A172 (cell line): ENCODE measurements around the gene JAKMIP2. TPM values are rescaled to one million over a fixed set of nuclear protein-coding genes. Genes with fewer than 3 reads are reported as not detected.
"Not testable (repeated sequence)": the region's sequence is repeated elsewhere in the genome, so short reads cannot be mapped to it uniquely, and the experiment has no call there.

Experiments used
- DNase-seq: peaks from one replicate; pipeline ENCODE4 v3.0.0-alpha.2; 2015; ENCODE audit warnings: low spot score
- total RNA-seq: library from RNA; depleted of rRNA; stranded (reverse); fragments of >200 nt; shearing (Covaris generic); gene quantifications from 2 replicates; pipeline ENCODE4 v1.2.3, GENCODE V29; 2014; rRNA removed

JAKMIP2 gene
- 12.5 and 15.6 TPM in 2 replicates for total RNA-seq

DNA sequence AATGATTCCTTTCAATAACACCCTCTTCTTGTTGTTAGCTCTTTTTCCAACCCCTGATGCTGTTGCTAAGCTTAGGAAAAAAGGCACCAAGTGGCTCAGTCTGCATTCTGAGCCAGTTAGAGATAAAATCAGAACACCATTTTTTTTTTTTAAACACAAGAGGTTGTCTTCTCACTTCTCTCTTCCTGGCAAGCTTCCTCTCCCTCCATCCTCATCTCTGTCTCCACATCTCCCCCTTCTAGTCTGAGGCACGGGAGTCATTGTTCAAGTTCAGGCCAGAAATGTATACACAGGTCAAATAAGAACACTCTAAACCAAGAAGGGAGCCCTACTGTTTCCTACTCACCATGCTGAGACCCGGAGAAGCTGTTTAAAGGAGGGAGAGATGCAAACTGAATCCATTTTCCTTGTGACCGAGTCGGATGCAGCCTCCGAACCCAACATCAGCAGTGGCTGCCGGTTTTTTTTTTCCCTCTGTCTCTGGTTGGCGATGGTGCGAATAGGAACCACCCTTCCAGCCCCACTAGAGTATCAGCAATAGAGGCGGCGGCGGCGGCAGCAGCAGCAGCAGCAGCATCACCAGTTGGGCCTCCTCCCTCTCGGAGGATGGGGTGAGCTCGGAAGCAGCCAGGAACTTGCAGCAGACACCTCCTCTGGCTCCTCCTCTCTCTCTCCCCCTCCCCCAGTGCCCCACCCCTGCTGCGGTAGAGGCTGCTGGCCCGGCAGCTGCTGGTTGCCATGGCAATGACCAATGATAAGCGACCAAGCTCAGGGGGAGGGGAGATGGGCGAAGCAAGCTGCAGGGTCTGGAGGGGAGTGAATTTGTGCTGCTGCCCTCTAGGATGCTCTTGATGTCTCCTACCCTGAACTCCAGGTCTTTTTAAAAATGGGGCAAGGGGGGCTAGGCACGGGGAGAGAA lies at the start of gene JAKMIP2:
Gene JAKMIP2, minus strand, starts transcription at position 619 of the 919 bp plus-strand sequence. CDS start 110,922 bp downstream, outside the sequence.
- peak; percentile 98 for DNase-seq

DNA sequence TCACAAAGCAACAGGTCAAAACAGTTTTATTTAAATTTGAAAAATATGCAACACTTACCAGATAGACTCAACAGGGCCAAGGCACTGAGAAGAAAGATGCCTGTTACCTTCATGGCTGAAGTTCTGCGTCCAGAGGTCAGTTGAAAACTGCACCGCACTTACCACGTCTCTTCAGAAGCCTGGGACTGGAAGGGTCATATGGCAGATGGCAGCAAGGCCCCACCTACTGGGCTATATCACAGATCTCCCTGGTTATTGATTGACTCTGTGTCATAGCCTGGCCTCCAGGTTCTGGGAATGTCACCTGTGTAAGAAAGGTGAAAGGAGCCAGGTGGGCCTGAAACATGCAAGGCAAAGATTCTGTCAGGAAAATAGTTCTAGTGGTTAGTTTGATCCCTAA lies 48.9 kb upstream of the JAKMIP2 start, which contains the start of gene SPINK1:
Gene SPINK1, minus strand, starts transcription at position 207 of the 400 bp plus-strand sequence. Its CDS starts 94 bp downstream, at position 113.
- no peak for DNase-seq

DNA sequence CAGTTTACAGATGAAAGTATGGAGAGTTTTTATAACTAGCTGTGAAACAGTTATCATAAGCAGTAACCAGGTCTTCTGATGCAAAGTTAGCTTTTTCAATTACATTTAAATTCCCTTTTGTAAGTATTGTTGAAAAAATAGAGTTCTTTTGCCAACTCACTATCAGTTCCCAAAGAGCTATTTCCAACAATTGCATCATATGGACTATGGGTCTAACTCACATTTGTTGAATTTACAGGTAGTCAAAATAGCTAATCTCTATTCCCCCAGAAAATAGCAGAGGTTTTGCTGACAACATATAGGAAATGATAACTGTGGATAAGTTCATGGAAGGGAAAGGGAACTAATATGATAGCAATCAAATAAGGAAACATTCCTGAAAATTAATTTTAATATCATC lies 47.5 kb upstream of the JAKMIP2 start:
- DNase-seq: no peak

DNA sequence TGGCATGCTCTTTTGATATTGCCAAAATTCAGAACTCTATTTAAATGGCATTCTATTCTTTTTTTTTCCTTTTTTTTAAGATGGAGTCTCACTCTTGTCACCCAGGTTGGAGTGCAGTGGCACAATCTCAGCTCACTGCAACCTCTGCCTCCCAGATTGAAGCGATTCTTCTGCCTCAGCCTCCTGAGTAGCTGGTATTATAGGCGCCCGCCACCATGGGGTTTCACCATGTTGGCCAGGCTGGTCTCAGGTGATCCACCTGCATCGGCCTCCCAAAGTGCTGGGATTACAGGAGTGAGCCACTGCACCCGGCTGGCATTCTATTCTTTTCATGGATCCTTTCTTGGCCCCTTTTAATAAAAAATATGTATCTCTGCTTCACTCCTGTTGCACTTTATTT lies 44.5 kb upstream of the JAKMIP2 start:
- not testable (repeated sequence) for DNase-seq

DNA sequence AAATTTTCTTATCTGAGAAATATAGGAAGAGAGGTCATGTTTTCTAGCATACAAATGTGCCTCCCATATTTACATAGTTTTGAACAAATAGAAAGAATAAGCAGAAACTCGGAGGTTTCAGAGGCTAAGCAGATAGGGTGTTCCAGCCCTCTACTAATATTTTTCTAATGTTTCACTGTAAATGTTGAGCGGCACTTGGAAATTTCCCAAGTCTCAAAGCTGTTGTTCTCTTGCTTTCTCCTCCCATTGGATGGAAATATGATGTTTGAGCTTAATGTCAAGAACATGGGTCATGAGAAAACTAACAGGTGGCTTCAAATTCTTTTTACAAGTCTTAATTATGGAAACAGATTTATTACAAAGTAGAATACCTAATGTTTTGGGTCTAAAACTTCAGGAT lies 43.8 kb upstream of the JAKMIP2 start:
- no peak for DNase-seq

DNA sequence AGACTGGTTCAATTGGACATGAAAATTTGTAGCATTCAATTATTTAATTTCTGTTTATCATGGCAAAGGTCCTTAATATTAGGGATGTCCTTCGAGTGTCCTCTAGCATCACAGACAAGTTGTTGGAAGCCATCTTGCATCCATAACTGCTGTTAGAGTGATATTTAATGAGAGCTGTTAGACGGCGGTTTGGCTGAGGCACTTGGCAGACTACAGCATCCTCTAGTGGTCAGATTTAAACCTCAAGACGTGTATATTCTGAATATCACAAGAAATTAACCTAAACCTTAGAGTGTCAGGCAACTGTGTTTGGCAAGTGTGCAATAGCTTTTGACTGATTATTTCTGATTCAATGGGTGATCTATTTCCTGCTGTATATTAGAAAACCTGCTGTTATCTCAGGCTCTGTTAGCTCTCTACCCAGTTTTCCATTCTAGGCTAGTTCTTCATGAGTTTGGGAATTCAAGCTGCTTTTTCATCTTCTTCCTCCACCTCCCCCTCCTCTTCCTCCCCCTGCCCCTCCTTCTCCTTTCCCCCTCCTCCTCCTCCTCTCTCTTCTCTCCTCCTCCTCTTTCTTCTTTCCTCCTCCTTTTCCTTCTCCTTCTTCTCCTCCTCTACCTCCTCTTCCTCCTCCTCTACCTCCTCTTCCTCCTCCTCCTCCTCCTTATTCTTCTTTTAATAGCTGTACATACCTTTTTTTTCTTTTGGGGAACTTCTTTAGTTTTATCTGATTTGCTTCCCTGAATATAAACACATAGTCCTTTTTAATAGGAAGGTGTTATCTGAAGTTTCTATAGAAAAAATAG lies 40.4 kb upstream of the JAKMIP2 start:
- DNase-seq: peak; percentile 80

DNA sequence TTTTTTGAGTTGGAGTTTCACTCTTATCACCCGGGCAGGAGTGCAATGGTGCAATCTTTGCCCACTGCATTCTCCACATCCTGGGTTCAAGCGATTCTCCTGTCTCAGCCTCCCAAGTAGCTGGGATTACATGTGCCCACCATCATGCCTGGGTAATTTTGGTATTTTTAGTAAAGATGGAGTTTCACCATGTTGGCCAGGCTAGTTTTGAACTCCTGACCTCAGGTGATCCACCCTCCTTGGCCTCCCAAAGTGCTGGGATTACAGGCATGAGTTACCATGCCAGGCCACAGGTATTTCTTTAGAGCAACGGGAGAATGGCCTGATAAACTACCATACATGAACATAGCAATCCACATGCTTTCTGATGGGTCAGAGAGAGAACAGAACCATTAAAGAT lies 39.7 kb upstream of the JAKMIP2 start:
- DNase-seq: not testable (repeated sequence)

DNA sequence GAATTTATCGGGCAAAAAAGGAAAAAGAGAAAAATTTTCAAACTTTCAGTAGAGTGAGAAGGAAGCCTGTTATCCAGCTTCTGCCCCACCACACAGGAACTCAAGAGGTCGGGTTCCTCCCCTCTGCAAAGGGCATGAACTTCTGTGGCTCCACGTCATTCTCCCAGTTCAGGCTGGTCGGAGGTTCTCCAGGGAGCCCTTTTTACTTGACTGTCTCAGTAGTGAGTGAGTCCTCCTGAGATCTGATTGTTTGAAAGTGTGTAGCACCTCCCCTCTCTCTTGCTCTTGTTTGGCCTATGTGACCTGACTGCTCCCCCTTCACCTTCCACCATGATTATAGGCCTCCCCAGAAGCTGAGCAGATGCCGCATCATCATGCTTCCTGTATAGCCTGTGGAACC lies 39.2 kb upstream of the JAKMIP2 start:
- no peak for DNase-seq

DNA sequence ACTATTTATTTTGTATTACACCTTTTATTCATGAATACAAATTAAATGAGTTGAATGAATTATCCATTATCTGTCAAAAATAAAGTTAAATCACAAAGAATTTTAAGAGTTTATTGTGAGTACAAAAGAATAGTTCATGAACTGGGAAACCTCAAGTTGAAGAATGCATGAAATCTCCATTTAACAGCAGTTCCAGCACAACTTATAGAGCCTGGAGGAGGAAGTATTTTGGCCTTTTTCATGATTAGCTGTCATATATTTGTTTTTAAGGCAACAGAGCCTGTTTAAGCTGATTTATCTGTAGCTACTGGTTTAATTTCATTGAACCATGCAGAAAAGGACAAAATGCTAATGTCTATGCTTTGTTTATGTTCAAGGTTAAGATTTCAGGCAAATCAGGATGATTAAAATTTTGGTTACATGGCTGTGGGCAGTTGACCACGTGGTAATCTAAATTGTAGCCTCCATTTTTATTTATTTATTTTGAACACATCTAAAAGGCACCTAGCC lies 36.8 kb upstream of the JAKMIP2 start:
- no peak for DNase-seq

DNA sequence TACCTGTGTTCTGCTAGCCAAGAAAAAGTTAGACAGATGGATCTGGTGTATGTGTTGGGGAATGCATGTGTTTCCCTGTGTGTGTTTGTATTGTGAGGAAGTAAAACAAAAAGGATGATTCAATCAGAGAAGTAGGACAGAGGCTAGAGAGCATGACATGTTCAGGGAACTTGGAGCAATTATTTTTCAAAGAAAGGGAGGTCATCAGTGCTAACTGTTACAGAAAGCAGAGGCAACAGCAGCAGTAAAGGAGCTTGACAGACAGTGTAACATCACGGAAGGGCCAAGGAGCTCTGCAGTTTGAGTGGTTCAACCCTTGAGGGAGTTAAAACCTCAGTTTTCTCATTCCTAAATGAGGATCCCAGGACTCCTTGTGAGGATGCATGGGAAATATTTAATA lies 35.8 kb upstream of the JAKMIP2 start:
- DNase-seq: no peak

DNA sequence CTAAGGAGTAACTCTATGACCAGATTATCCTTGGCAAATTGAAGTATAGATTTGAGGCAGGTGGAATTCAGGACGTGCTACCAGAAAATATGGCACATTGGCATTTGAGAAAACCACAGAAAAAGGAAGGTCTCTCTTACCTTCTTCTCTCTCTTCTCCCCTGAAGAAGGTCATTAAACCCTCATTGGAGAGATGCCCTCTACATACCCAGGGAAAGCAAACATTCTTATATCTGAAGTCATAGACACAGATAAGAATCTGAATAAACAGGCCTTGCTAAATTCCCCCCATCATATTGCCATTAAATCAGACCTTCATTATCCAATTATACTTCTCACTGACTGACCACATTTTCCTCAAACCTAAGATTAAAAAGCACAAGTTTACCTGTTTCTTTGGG lies 31.2 kb upstream of the JAKMIP2 start:
- no peak for DNase-seq

DNA sequence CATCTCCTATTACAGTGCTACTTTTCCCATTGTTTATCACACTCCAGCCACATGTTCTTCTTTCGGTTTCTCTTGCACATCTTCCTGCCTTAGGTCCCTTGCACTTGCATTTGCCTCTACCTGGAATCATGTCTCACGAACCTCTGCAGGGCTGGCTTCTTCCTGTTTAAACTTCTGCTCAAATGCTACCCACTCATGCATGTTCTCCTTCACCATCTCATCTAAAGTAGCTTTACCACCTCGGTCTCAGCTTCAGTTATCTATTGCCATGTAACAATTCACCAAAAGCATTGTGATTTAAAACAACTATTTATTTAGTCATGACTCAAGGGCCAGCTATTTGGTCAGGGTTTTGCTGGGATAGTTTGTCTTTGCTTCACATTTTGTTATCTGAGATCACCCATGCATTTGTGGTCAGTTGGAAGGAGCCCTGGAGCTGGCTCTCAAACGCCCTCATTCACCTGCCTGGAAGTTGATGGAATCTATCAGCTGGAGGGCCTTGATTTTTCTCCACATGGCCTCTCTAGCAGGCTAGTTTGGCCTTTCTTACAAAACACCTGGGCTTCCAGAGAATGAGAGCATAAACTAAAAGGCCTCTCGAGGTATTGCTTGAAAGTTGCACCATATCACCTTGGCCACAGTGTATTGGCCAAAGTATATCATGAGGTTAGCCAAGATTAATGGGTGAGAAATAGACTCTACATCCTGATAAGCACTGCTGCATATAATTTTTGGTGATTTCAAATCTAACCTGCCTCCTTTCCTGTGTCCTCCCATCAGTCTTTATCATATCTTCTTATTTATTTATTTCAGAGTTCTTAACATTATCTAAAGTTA lies 27.5 kb upstream of the JAKMIP2 start:
- DNase-seq: peak; percentile 37

DNA sequence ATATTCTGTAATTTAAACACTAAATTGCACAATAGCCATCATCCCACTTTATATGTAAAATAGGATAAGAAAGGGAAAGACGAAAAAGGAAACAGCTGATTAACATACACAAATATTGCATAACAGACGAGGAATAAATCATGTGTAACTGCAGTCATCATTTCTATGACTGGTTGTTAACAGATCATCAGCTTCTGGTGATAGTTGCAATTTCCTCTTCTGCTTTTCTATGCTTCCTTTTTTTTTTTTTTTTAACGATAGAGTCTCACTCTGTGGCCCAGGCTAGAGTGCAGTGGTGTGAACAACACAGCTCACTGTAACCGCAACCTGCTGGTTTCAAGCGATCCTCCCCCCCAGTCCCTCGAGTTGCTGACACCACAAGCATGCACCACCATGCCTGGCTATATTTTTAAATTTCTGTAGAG lies 22.5 kb upstream of the JAKMIP2 start:
- DNase-seq: no peak

DNA sequence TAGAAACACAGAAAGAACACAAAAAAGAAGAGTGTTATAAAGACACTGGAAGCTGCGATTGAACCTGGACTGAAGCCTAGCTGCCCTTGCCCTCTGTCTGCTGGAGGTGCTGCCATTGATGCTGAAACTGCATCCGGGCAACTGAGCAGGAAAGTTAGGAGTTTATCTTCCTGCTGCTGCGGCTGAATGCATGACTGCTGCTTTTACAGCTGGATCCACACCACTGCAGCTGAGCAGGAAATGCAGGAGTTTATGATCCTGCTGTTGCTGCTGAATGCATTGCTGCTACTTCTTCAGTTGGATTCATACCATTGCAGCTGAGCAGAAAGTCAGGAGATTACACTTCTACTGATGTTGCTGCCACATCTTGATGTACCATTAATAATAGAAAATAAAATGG lies 21.8 kb upstream of the JAKMIP2 start:
- peak; percentile 28 for DNase-seq

DNA sequence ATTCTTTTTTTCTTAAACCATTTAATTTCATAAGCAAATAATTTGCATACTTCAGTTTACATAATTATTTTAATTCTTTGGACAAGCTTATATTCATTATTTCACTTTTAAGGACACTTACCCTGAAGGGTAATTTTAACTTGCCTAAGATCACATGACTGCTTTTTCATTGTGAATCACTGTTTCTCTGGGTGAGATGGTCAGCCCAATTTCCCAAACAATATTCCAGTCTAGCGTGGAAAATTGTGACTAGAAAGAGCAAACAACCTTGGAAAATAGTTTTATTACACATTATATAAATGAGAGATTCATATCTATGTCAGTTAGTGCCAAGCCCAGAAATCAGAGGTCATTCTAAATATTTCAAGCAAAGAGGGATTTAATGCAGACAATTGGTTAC lies 21.4 kb upstream of the JAKMIP2 start:
- DNase-seq: no peak

DNA sequence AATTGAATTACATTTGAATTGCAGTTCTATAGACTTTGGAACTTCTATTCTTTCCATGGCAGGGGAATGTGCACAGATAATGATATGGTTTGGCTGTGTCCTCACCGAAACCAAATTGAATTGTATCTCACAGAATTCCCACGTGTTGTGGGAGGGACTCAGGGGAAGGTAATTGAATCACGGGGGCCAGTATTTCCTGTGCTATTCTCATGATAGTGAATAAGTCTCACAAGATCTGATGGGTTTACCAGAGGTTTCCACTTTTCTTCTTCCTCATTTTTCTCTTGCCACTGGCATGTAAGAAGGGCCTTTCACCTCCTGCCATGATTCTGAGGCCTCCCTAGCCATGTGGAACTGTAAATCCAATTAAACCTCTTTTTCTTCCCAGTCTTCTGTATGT lies 20.6 kb upstream of the JAKMIP2 start:
- not testable (repeated sequence) for DNase-seq

DNA sequence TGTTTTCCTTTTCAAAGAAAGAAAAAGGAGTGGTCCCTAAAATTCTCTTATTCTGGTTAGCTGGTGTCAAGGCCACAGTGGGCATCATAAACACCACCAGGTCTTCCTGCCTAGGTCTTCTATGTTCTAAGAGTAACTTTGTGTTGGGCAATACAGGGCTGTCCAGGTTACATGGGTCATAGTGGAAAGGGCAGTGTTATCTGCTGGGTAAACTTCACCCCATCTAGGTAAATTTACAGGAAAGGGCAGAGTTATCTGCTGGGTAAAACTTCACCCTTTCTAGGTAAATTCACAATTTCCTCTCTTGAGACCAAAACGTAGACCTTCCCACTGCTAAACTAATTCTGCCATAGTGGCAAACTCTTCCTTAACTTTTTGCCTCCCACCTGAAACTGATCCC lies 18.9 kb upstream of the JAKMIP2 start:
- DNase-seq: no peak

DNA sequence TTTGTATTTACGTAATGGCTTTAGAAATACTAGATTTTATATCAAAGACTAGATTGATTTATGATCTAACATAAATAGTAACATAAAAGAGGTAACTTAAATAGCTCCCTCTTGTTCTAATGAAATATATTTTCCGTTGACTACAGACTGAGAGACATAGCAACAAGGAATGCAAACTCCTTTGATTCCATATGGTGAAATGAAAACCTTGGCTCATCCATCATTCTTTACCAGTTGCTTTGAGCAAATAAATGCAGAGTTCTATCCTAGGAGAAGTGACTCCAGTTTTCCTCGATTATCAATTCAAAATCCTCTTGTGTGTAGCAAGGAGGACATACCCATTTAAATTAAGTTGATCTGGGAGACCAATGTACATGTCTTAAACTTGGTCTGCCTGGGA lies 18.0 kb upstream of the JAKMIP2 start:
- no peak for DNase-seq

DNA sequence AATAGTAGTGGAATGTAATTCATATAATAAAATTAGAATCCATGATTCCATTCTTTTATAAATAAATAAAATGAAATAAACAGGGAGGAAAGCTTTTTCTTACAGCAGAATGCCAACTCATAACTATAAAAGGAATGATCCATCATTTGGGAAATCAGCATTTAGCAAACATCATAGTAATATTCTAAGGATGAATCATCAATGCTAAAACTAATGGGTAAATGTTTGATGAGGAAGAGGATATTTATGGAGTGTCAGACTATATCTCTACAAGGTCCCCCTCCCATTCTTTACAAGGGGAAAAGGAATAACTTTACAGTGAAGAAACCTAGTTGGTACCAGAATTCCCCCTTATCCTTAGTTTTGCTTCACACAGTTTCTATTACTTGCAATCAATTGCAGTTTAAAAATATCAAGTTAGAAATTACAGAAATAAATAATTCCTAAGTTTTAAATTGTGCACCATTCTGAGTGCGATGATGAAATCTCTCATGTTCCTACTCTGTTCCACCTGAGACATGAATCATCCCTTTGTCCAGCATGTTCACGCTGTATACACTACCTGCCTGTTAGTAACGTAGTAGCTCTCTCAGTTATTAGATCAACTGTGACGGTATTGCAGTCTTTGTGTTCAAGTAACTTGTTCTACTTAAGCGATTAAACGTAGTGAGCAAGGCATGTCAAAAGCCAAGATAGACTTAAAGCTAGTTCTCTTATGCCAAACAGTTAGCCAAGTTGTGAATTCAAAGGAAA lies 14.2 kb upstream of the JAKMIP2 start:
- DNase-seq: no peak

DNA sequence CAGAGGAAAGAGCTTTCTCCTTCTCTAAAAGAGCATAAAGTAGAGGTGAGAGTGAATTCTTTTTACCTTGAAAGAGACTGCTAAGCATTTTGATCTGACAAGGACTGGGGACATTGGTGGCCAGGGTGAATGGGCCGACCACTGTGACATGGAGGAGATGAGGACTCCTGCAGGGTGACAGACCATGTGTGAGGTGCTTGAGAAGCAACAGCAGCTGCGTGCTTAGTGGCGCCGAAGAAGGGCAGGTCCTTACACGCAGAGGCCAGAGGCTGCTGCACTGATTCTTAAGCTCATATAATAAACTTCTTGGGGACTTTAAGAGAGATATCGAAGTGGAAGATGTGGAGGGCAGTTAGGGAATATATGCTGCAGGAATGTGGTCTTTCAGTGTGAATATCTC lies 8.7 kb upstream of the JAKMIP2 start:
- DNase-seq: no peak

DNA sequence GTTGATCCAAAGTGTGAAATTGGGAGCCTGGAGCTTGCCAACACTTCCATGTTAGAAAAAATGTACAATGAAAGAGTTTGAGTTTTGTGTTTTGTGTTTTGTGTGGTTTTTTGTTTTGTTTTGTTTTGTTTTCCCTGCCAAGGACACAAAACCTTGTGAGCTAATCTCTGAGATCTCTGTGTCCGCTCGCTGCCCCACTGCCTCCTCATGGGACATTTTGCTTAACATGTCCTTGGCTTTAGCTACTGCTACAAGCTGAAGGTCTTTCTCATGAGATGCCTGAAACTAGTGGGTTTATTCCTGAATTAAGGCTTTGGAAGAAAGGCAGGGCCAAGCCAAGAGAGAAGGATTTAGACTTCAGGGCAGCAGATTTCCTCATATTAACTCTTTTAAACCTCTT lies 7.3 kb upstream of the JAKMIP2 start:
- DNase-seq: no peak
